SK-N-SH (cell line): ENCODE measurements around the gene DNAH3. TPM values are rescaled to one million over a fixed set of nuclear protein-coding genes. Genes with fewer than 3 reads are reported as not detected.

ENCODE experiments used
- CTCF ChIA-PET: fragments of 300-600, 350-600 bp; formaldehyde crosslinking; extraction: SDS; loops from one replicate; lab custom pipeline; 2021; lab: Yijun Ruan, JAX
- POLR2A ChIA-PET: fragments of 350-600 bp; sonication (Branson Sonifier 250); formaldehyde crosslinking; extraction: SDS; loops from one replicate; lab custom pipeline; 2020; ENCODE audit warnings: antibody characterized with exemption, inconsistent platforms; lab: Yijun Ruan, JAX
- DNase-seq: peaks from one replicate; pipeline ENCODE4 v3.0.0; 2012
- H2AFZ ChIP-seq: fragments of 200-600 bp; sonication (generic); 2 replicates; pipeline ENCODE4 v1.8.1; 2016; ENCODE audit warnings: antibody characterized with exemption, mild to moderate bottlenecking, low read depth
- H3F3A ChIP-seq: fragments of 200-600 bp; sonication (generic); replicated peaks from 2 replicates; pipeline ENCODE3; 2016; ENCODE audit warnings: antibody characterized with exemption, mild to moderate bottlenecking; ENCODE audit not compliant: insufficient read depth
- H3K27ac ChIP-seq, 2 experiments: fragments of 200-500 bp in 1 of 2; fragments of 200-600 bp in 1 of 2; sonication (Bioruptor generic) in 1 of 2; sonication (generic), shearing (Covaris generic) in 1 of 2; 2 replicates each; pipeline versions ENCODE4 v1.5.1 to v1.6.1; 2014 to 2016; ENCODE audit warnings: low read depth in 2 of 2, inconsistent platforms in 1 of 2, low read length in 1 of 2, mild to moderate bottlenecking in 1 of 2, mixed read lengths in 1 of 2
- H3K27me3 ChIP-seq: fragments of 200-600 bp; sonication (generic), shearing (Covaris generic); 2 replicates; pipeline ENCODE4 v1.6.1; 2016; ENCODE audit warnings: mixed run types; ENCODE audit not compliant: insufficient read depth
- H3K36me3 ChIP-seq, 2 experiments: fragments of 200-500 bp in 1 of 2; fragments of 200-600 bp in 1 of 2; sonication (Bioruptor generic) in 1 of 2; sonication (generic) in 1 of 2; replicated peaks in 1 of 2; 2 replicates each; pipeline versions ENCODE3 to v1.5.1; 2014 to 2016; ENCODE audit warnings: low read length in 1 of 2, mild to moderate bottlenecking in 1 of 2; ENCODE audit not compliant: insufficient read depth in 2 of 2, control insufficient read depth in 1 of 2
- H3K4me1 ChIP-seq, 2 experiments: fragments of 200-500 bp in 1 of 2; fragments of 200-600 bp in 1 of 2; sonication (Bioruptor generic) in 1 of 2; sonication (generic), shearing (Covaris generic) in 1 of 2; 2 replicates each; pipeline versions ENCODE4 v1.5.1 to v1.6.1; 2014 to 2016; ENCODE audit warnings: low read depth in 1 of 2, low read length in 1 of 2, mixed run types in 1 of 2; ENCODE audit not compliant: insufficient read depth in 2 of 2, control insufficient read depth in 1 of 2
- H3K4me2 ChIP-seq: fragments of 200-600 bp; sonication (generic), shearing (Covaris generic); 2 replicates; pipeline ENCODE4 v1.6.1; 2017; ENCODE audit warnings: mixed run types
- H3K4me3 ChIP-seq, 2 experiments: fragments of 200-500 bp in 1 of 2; fragments of 200-600 bp in 1 of 2; sonication (Bioruptor generic) in 1 of 2; sonication (generic), shearing (Covaris generic) in 1 of 2; 2 replicates each; pipeline versions ENCODE4 v1.5.1 to v1.8.1; 2014 to 2016; ENCODE audit warnings: low read depth in 2 of 2, inconsistent platforms in 1 of 2, low read length in 1 of 2, mild to moderate bottlenecking in 1 of 2, mixed read lengths in 1 of 2, moderate library complexity in 1 of 2
- H3K79me2 ChIP-seq: fragments of 200-600 bp; sonication (generic); 2 replicates; pipeline ENCODE4 v1.8.1; 2017; ENCODE audit warnings: mild to moderate bottlenecking; ENCODE audit not compliant: insufficient read depth
- H3K9ac ChIP-seq: fragments of 200-600 bp; sonication (generic); 2 replicates; pipeline ENCODE4 v1.6.1; 2017; ENCODE audit warnings: mixed run types
- H3K9me2 ChIP-seq: fragments of 200-600 bp; sonication (generic); 2 replicates; pipeline ENCODE4 v1.6.1; 2017; ENCODE audit warnings: mixed run types
- H3K9me3 ChIP-seq: fragments of 200-600 bp; sonication (generic); 2 replicates; pipeline ENCODE4 v1.6.1; 2017; ENCODE audit warnings: mixed run types, mild to moderate bottlenecking, moderate library complexity
- H4K20me1 ChIP-seq: fragments of 200-600 bp; sonication (generic); 2 replicates; pipeline ENCODE4 v1.6.1; 2017; ENCODE audit warnings: mild to moderate bottlenecking, mixed run types; ENCODE audit not compliant: insufficient read depth
- CHD2 ChIP-seq: fragments of 150-350 bp; IDR thresholded peaks from 2 replicates; pipeline ENCODE4 v1.6.1; 2018; ENCODE audit warnings: low read length; ENCODE audit not compliant: partially characterized antibody
- ELF1 ChIP-seq: IDR thresholded peaks from 2 replicates; pipeline ENCODE4 v1.4.0; 2012
- EZH2phosphoT487 ChIP-seq: fragments of 200-600 bp; sonication (generic); IDR thresholded peaks from 2 replicates; pipeline ENCODE4 v1.6.1; 2017; ENCODE audit warnings: low read depth, mixed run types, mild to moderate bottlenecking, antibody characterized with exemption, moderate library complexity, borderline replicate concordance
- FOSL2 ChIP-seq: IDR thresholded peaks from 2 replicates; pipeline ENCODE4 v1.4.0; 2012; ENCODE audit warnings: low read depth, mild to moderate bottlenecking, moderate library complexity, borderline replicate concordance
- FOXJ3 ChIP-seq: sonication (generic); formaldehyde crosslinking; IDR thresholded peaks from 2 replicates; pipeline ENCODE4 v1.5.1; 2020; ENCODE audit warnings: mild to moderate bottlenecking, missing genetic modification reagents
- FOXM1 ChIP-seq: IDR thresholded peaks from 2 replicates; pipeline ENCODE4 v1.4.0; 2012; ENCODE audit warnings: low read depth, mild to moderate bottlenecking
- GABPA ChIP-seq: IDR thresholded peaks from 2 replicates; pipeline ENCODE4 v1.4.0; 2012; ENCODE audit warnings: low read depth, mild to moderate bottlenecking
- GATA2 ChIP-seq: sonication (generic); formaldehyde crosslinking; IDR thresholded peaks from 2 replicates; pipeline ENCODE4 v1.5.0; 2020; ENCODE audit warnings: mild to moderate bottlenecking, missing genetic modification reagents
- JUND ChIP-seq: IDR thresholded peaks from 2 replicates; pipeline ENCODE4 v1.4.0; 2012
- MXI1 ChIP-seq: IDR thresholded peaks from 2 replicates; pipeline ENCODE4 v1.6.1; 2012; ENCODE audit warnings: mild to moderate bottlenecking, low read depth, low read length, improper control_type of control experiment
- NFIC ChIP-seq: IDR thresholded peaks from 2 replicates; pipeline ENCODE4 v1.4.0; 2012; ENCODE audit warnings: borderline replicate concordance
- POLR2AphosphoS5 ChIP-seq: IDR thresholded peaks from 2 replicates; pipeline ENCODE4 v1.6.1; 2012; ENCODE audit warnings: low read depth, low read length
- RAD21 ChIP-seq: IDR thresholded peaks from 2 replicates; pipeline ENCODE4 v1.6.1; 2012; ENCODE audit warnings: mild to moderate bottlenecking, low read length
- RCOR1 ChIP-seq: fragments of 150-350 bp; IDR thresholded peaks from 2 replicates; pipeline ENCODE4 v1.6.1; 2017; ENCODE audit warnings: antibody characterized with exemption, low read length
- RFX5 ChIP-seq: IDR thresholded peaks from 2 replicates; pipeline ENCODE4 v1.6.1; 2012; ENCODE audit warnings: mild to moderate bottlenecking, improper control_type of control experiment, low read length
- RXRA ChIP-seq: IDR thresholded peaks from 2 replicates; pipeline ENCODE4 v1.4.0; 2012; ENCODE audit warnings: low read depth, mild to moderate bottlenecking, borderline replicate concordance
- SIN3A ChIP-seq: IDR thresholded peaks from 2 replicates; pipeline ENCODE4 v1.6.1; 2012; ENCODE audit warnings: low read depth, mild to moderate bottlenecking, low read length, moderate library complexity, borderline replicate concordance
- SMC3 ChIP-seq: IDR thresholded peaks from 2 replicates; pipeline ENCODE4 v1.6.1; 2012; ENCODE audit warnings: low read depth, low read length, improper control_type of control experiment
- TAF1 ChIP-seq: IDR thresholded peaks from 2 replicates; pipeline ENCODE4 v1.6.1; 2012; ENCODE audit warnings: low read depth, mild to moderate bottlenecking, low read length, moderate library complexity, borderline replicate concordance
- TCF12 ChIP-seq: IDR thresholded peaks from 2 replicates; pipeline ENCODE4 v1.4.0; 2012
- TEAD4 ChIP-seq: IDR thresholded peaks from 2 replicates; pipeline ENCODE4 v1.4.0; 2012; ENCODE audit warnings: mild to moderate bottlenecking, borderline replicate concordance; ENCODE audit not compliant: insufficient read depth
- USF1 ChIP-seq: IDR thresholded peaks from 2 replicates; pipeline ENCODE4 v1.4.0; 2012; ENCODE audit warnings: low read depth, borderline replicate concordance
- WGBS: methylation state at CpG from one replicate; pipeline ENCODE4 v1.1.6; 2017; ENCODE audit warnings: low lambda C conversion rate; 5-methylcytosine and 5-hydroxymethylcytosine counted together
- polyA plus RNA-seq, 3 experiments: library from polyadenylated mRNA; depleted of rRNA; stranded (reverse); fragments of >200 nt; gene quantifications; 2 replicates each; pipeline ENCODE4 v1.2.3, GENCODE V29; 2012
- TF ChIP-seq, protein P1 (sequence below): IDR thresholded peaks from 2 replicates; pipeline ENCODE4 v1.6.1; 2012; ENCODE audit warnings: mild to moderate bottlenecking, low read depth, low read length, moderate library complexity

The DNAH3 gene
- polyA plus RNA-seq, 1 of the 3 experiments (the other 2 are of a cell fraction): not detected

GRCh38 chr16:21160276-21160675 lies 9.6 kb upstream of the DNAH3 start:
- POLR2A ChIA-PET: no interaction called here

GRCh38 chr16:21159281-21159951 lies 8.8 kb upstream of the DNAH3 start:
- H4K20me1 ChIP-seq: no peaks in the 10 kb centered on the region
- H3F3A ChIP-seq: peaks cover 8% of the 10 kb centered on the region
- H3K79me2 ChIP-seq: no peaks in the 10 kb centered on the region
- POLR2A ChIA-PET: no interaction called here
- peak; percentile 28 for DNase-seq
- no peaks in the 10 kb centered on the region for H3K27me3 ChIP-seq
- H3K4me1 ChIP-seq: peaks cover 6 to 11% of the 10 kb centered on the region in 2 experiments; a peak in 3 of 4 replicates
- peak overlapping the region; percentile 85 for H3K4me2 ChIP-seq
- CTCF ChIA-PET: interaction anchor here (0.8 to 7.7 kb wide), 6 partner anchors 13 to 1160 kb away, joined by 3 to 84 read pairs (median 23); partner anchors contain the start of gene CRYM
- no peak overlapping the region for H3K9ac ChIP-seq
- 87% methylated on average over 27 of the region's 27 CpGs for WGBS
- H2AFZ ChIP-seq: peak overlapping the region; percentile 94
- H3K9me3 ChIP-seq: no peaks in the 10 kb centered on the region
- no peaks in the 10 kb centered on the region for H3K9me2 ChIP-seq
- H3K4me3 ChIP-seq: peak overlapping the region; percentile 80 to 84; a peak in 2 of 4 replicates
- H3K36me3 ChIP-seq: peaks cover 0 to 7% of the 10 kb centered on the region in 2 experiments
- no peak overlapping the region for H3K27ac ChIP-seq
- TF ChIP-seq ELF1: no peak
- TF ChIP-seq POLR2AphosphoS5: no peak
- TF ChIP-seq RCOR1: no peak
- no peak for TF ChIP-seq SIN3A
- no peak for TF ChIP-seq RFX5
- TF ChIP-seq FOXM1: no peak
- no peak for TF ChIP-seq FOSL2
- no peak for TF ChIP-seq SMC3
- no peak for TF ChIP-seq TCF12
- no peak for TF ChIP-seq GATA2 (CRISPR knock-in tag)
- TF ChIP-seq TAF1: no peak
- TF ChIP-seq MXI1: no peak
- TF ChIP-seq RAD21: no peak
- no peak for TF ChIP-seq EZH2phosphoT487
- TF ChIP-seq RXRA: no peak
- TF ChIP-seq FOXJ3 (CRISPR knock-in tag): no peak

More at GRCh38 chr16:21160276-21160675, 9.6 kb upstream of the DNAH3 start:
- no peak for TF ChIP-seq TCF12
- TF ChIP-seq JUND: no peak
- TF ChIP-seq, protein P1, sequence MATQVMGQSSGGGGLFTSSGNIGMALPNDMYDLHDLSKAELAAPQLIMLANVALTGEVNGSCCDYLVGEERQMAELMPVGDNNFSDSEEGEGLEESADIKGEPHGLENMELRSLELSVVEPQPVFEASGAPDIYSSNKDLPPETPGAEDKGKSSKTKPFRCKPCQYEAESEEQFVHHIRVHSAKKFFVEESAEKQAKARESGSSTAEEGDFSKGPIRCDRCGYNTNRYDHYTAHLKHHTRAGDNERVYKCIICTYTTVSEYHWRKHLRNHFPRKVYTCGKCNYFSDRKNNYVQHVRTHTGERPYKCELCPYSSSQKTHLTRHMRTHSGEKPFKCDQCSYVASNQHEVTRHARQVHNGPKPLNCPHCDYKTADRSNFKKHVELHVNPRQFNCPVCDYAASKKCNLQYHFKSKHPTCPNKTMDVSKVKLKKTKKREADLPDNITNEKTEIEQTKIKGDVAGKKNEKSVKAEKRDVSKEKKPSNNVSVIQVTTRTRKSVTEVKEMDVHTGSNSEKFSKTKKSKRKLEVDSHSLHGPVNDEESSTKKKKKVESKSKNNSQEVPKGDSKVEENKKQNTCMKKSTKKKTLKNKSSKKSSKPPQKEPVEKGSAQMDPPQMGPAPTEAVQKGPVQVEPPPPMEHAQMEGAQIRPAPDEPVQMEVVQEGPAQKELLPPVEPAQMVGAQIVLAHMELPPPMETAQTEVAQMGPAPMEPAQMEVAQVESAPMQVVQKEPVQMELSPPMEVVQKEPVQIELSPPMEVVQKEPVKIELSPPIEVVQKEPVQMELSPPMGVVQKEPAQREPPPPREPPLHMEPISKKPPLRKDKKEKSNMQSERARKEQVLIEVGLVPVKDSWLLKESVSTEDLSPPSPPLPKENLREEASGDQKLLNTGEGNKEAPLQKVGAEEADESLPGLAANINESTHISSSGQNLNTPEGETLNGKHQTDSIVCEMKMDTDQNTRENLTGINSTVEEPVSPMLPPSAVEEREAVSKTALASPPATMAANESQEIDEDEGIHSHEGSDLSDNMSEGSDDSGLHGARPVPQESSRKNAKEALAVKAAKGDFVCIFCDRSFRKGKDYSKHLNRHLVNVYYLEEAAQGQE: no peak
- no peak for TF ChIP-seq SIN3A
- no peak for TF ChIP-seq SMC3
- no peak for TF ChIP-seq RCOR1
- TF ChIP-seq RFX5: no peak
- no peak for TF ChIP-seq EZH2phosphoT487
- no peak for TF ChIP-seq CHD2
- TF ChIP-seq NFIC: no peak
- no peak for TF ChIP-seq USF1
- no peak for TF ChIP-seq GABPA
- TF ChIP-seq TEAD4: no peak
- TF ChIP-seq GATA2 (CRISPR knock-in tag): no peak
- Histone ChIP-seq H3K27ac (no peak overlapping the region), H3K4me2 (no peak overlapping the region), H3K4me3 (no peak overlapping the region), H3K9me2 (no peaks in the 10 kb centered on the region), H3K9me3 (no peaks in the 10 kb centered on the region), H4K20me1 (no peaks in the 10 kb centered on the region), H2AFZ (no peak overlapping the region), H3F3A (peaks cover 8% of the 10 kb centered on the region), H3K27me3 (no peaks in the 10 kb centered on the region), H3K9ac (no peak overlapping the region), H3K4me1 (peaks cover 6 to 11% of the 10 kb centered on the region in 2 experiments; a peak in 3 of 4 replicates), H3K36me3 (peaks cover 0 to 7% of the 10 kb centered on the region in 2 experiments), H3K79me2 (no peaks in the 10 kb centered on the region)
- CTCF ChIA-PET: interaction anchor here (0.8 to 7.7 kb wide), 4 partner anchors 14 to 141 kb away, joined by 3 to 84 read pairs (median 26); partner anchors contain the start of gene CRYM
- DNase-seq: no peak
- WGBS: 83% methylated on average over 1 of the region's 1 CpG
